GM23338 (cell line): ENCODE data around the gene STIM1. TPM values are rescaled to one million over a fixed set of nuclear protein-coding genes. Genes with fewer than 3 reads are reported as not detected.

ENCODE experiments used
- ATAC-seq: fragments of 200-7000 bp; cut with Tn5 transposase; 3 replicates; pipeline ENCODE4 v1.9.1; 2020
- DNase-seq: peaks from one replicate; pipeline ENCODE4 v3.0.0-alpha.2; 2015; ENCODE audit warnings: low spot score
- H2AFZ ChIP-seq: fragments of 200-600 bp; sonication (generic); 2 replicates; pipeline ENCODE4 v1.8.0; 2016; ENCODE audit warnings: antibody characterized with exemption, mild to moderate bottlenecking, moderate library complexity
- H3F3A ChIP-seq: fragments of 200-600 bp; sonication (generic); replicated peaks from 2 replicates; pipeline ENCODE4 v1.8.0; 2017; ENCODE audit warnings: antibody characterized with exemption, mixed run types, low read depth
- H3K27ac ChIP-seq: fragments of 200-600 bp; sonication (generic); 2 replicates; pipeline ENCODE4 v1.6.1; 2016; ENCODE audit warnings: low read depth
- H3K27me3 ChIP-seq: fragments of 200-600 bp; sonication (generic); 2 replicates; pipeline ENCODE4 v1.8.0; 2016; ENCODE audit warnings: mild to moderate bottlenecking, mixed run types, moderate library complexity; ENCODE audit not compliant: insufficient read depth
- H3K36me3 ChIP-seq: fragments of 200-600 bp; sonication (generic); 2 replicates; pipeline ENCODE4 v1.8.0; 2016; ENCODE audit warnings: mild to moderate bottlenecking; ENCODE audit not compliant: insufficient read depth
- H3K4me1 ChIP-seq: fragments of 200-600 bp; sonication (generic); 2 replicates; pipeline ENCODE4 v1.8.0; 2016; ENCODE audit warnings: mild to moderate bottlenecking, moderate library complexity; ENCODE audit not compliant: insufficient read depth
- H3K4me2 ChIP-seq: fragments of 200-600 bp; sonication (generic); 2 replicates; pipeline ENCODE4 v1.7.1; 2017; ENCODE audit warnings: mixed run types
- H3K4me3 ChIP-seq: fragments of 200-600 bp; sonication (generic); 2 replicates; pipeline ENCODE4 v1.6.1; 2016; ENCODE audit warnings: mixed run types
- H3K79me2 ChIP-seq: fragments of 200-600 bp; sonication (generic); replicated peaks from 2 replicates; pipeline ENCODE4 v1.8.0; 2017; ENCODE audit warnings: mild to moderate bottlenecking; ENCODE audit not compliant: insufficient read depth
- H3K9me2 ChIP-seq: fragments of 200-600 bp; sonication (generic); 2 replicates; pipeline ENCODE4 v1.8.0; 2017; ENCODE audit not compliant: insufficient read depth
- H4K20me1 ChIP-seq: fragments of 200-600 bp; sonication (generic); replicated peaks from 2 replicates; pipeline ENCODE4 v1.8.0; 2017; ENCODE audit warnings: mild to moderate bottlenecking; ENCODE audit not compliant: insufficient read depth
- H3K27ac Mint-ChIP-seq: 2 replicates; pipeline ENCODE4 v1.8.0; 2020; ENCODE audit warnings: inconsistent platforms, mild to moderate bottlenecking, moderate library complexity, mixed read lengths
- H3K27me3 Mint-ChIP-seq: 3 replicates; pipeline ENCODE4 v1.8.0; 2022; ENCODE audit warnings: low read depth, mild to moderate bottlenecking, moderate library complexity, mixed read lengths, inconsistent platforms; ENCODE audit not compliant: insufficient read depth, poor library complexity
- H3K36me3 Mint-ChIP-seq: 3 replicates; pipeline ENCODE4 v1.8.0; 2021; ENCODE audit warnings: low read depth, mild to moderate bottlenecking, inconsistent platforms, moderate library complexity, mixed read lengths
- H3K4me1 Mint-ChIP-seq: 3 replicates; pipeline ENCODE4 v1.8.0; 2020; ENCODE audit warnings: mild to moderate bottlenecking, inconsistent platforms, mixed read lengths
- H3K4me3 Mint-ChIP-seq: 3 replicates; pipeline ENCODE4 v1.8.0; 2021; ENCODE audit warnings: moderate library complexity, mild to moderate bottlenecking, inconsistent platforms, mixed read lengths
- H3K9me3 Mint-ChIP-seq: 3 replicates; pipeline ENCODE4 v1.8.0; 2020; ENCODE audit warnings: moderate library complexity, mild to moderate bottlenecking, inconsistent platforms, mixed read lengths
- CREB1 ChIP-seq: fragments of 250-450 bp; sonication (Bioruptor Pico); IDR thresholded peaks from 2 replicates; pipeline ENCODE4 v1.5.0; 2020; ENCODE audit warnings: low read depth, mild to moderate bottlenecking, moderate library complexity
- EZH2 ChIP-seq: fragments of 200-600 bp; sonication (generic); IDR thresholded peaks from one replicate; pipeline ENCODE4 v1.8.0; 2017; ENCODE audit warnings: antibody characterized with exemption, mild to moderate bottlenecking, low read depth; ENCODE audit not compliant: unreplicated experiment
- EZH2phosphoT487 ChIP-seq: fragments of 200-600 bp; sonication (generic); IDR thresholded peaks from one replicate; pipeline ENCODE4 v1.8.1; 2018; ENCODE audit warnings: antibody characterized with exemption; ENCODE audit not compliant: unreplicated experiment
- JUNB ChIP-seq: IDR thresholded peaks from one replicate; pipeline ENCODE4 v1.6.1; 2016; ENCODE audit warnings: antibody characterized with exemption; ENCODE audit not compliant: unreplicated experiment
- NANOG ChIP-seq: IDR thresholded peaks from 2 replicates; pipeline ENCODE4 v1.6.1; 2016; ENCODE audit warnings: antibody characterized with exemption, borderline replicate concordance
- POLR2AphosphoS5 ChIP-seq: IDR thresholded peaks from 2 replicates; pipeline ENCODE4 v1.6.1; 2016; ENCODE audit warnings: antibody characterized with exemption, low read depth
- STAT1 ChIP-seq: IDR thresholded peaks from one replicate; pipeline ENCODE4 v1.6.1; 2016; ENCODE audit warnings: antibody characterized with exemption; ENCODE audit not compliant: unreplicated experiment
- ZNF114 ChIP-seq: fragments of 250-450 bp; sonication (Bioruptor Pico); IDR thresholded peaks from 2 replicates; pipeline ENCODE4 v1.5.0; 2020; ENCODE audit warnings: mild to moderate bottlenecking, moderate library complexity
- ZNF331 ChIP-seq: fragments of 250-450 bp; sonication (Bioruptor Pico); IDR thresholded peaks from 2 replicates; pipeline ENCODE4 v1.5.0; 2020; ENCODE audit warnings: low read depth, mild to moderate bottlenecking, moderate library complexity
- polyA plus RNA-seq: library from polyadenylated mRNA; unstranded; fragments of >200 nt; fragmentation: Nextera tagmentation; extraction: Ambion mirVana; gene quantifications from 2 replicates; pipeline ENCODE4 v1.2.1, GENCODE V29; 2016
- total RNA-seq: library from RNA; depleted of rRNA; stranded (reverse); fragments of >200 nt; shearing (Covaris generic); gene quantifications from 2 replicates; pipeline ENCODE4 v1.2.3, GENCODE V29; 2014
- TF ChIP-seq, protein P1 (sequence below): IDR thresholded peaks from one replicate; pipeline ENCODE4 v1.6.1; 2018; ENCODE audit warnings: antibody characterized with exemption; ENCODE audit not compliant: unreplicated experiment
- TF ChIP-seq, protein P2 (sequence below): IDR thresholded peaks from 2 replicates; pipeline ENCODE4 v1.6.1; 2016; ENCODE audit warnings: antibody characterized with exemption
- TF ChIP-seq, protein P3 (sequence below), 2 experiments: fragments of 200-600 bp in 1 of 2; sonication (generic) in 1 of 2; conservative IDR thresholded peaks; 2 replicates each; pipeline versions ENCODE4 v1.5.1 to v1.6.1; 2016 to 2017; ENCODE audit warnings: antibody characterized with exemption in 2 of 2, low read depth in 2 of 2, mild to moderate bottlenecking in 2 of 2, moderate library complexity in 1 of 2
- TF ChIP-seq, protein P4 (sequence below): fragments of 250-450 bp; sonication (Bioruptor Pico); IDR thresholded peaks from 2 replicates; pipeline ENCODE4 v1.5.0; 2020; ENCODE audit warnings: mild to moderate bottlenecking, moderate library complexity

Gene STIM1
- total and polyA plus RNA-seq, 2 experiments from 2014 or later = 3.5 to 14.0 TPM

DNA sequence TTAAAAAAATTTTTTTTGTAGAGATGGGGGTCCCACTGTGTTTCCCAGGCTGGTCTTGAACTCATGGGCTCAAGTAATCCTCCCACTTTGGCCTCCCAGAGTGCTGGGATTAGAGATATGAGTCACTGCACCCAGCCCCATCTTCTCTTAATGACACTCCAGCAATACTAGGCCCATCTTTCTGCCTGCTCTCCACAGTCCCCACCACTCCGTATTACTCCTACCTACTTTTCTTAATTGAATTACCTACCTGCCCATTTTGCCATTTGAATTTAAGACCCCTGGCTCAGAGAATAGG, 2.0 kb upstream of the STIM1 start:
- TF ChIP-seq, protein P1, sequence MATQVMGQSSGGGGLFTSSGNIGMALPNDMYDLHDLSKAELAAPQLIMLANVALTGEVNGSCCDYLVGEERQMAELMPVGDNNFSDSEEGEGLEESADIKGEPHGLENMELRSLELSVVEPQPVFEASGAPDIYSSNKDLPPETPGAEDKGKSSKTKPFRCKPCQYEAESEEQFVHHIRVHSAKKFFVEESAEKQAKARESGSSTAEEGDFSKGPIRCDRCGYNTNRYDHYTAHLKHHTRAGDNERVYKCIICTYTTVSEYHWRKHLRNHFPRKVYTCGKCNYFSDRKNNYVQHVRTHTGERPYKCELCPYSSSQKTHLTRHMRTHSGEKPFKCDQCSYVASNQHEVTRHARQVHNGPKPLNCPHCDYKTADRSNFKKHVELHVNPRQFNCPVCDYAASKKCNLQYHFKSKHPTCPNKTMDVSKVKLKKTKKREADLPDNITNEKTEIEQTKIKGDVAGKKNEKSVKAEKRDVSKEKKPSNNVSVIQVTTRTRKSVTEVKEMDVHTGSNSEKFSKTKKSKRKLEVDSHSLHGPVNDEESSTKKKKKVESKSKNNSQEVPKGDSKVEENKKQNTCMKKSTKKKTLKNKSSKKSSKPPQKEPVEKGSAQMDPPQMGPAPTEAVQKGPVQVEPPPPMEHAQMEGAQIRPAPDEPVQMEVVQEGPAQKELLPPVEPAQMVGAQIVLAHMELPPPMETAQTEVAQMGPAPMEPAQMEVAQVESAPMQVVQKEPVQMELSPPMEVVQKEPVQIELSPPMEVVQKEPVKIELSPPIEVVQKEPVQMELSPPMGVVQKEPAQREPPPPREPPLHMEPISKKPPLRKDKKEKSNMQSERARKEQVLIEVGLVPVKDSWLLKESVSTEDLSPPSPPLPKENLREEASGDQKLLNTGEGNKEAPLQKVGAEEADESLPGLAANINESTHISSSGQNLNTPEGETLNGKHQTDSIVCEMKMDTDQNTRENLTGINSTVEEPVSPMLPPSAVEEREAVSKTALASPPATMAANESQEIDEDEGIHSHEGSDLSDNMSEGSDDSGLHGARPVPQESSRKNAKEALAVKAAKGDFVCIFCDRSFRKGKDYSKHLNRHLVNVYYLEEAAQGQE = no peak
- TF ChIP-seq, protein P2, sequence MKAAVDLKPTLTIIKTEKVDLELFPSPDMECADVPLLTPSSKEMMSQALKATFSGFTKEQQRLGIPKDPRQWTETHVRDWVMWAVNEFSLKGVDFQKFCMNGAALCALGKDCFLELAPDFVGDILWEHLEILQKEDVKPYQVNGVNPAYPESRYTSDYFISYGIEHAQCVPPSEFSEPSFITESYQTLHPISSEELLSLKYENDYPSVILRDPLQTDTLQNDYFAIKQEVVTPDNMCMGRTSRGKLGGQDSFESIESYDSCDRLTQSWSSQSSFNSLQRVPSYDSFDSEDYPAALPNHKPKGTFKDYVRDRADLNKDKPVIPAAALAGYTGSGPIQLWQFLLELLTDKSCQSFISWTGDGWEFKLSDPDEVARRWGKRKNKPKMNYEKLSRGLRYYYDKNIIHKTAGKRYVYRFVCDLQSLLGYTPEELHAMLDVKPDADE = no peak
- TF ChIP-seq ZNF114 (CRISPR knock-in tag) (no peak), ZNF331 (CRISPR knock-in tag) (no peak), EZH2 (no peak), POLR2AphosphoS5 (no peak), JUNB (no peak), NANOG (no peak), EZH2phosphoT487 (no peak), STAT1 (no peak), CREB1 (CRISPR knock-in tag) (no peak)
- TF ChIP-seq, protein P3, sequence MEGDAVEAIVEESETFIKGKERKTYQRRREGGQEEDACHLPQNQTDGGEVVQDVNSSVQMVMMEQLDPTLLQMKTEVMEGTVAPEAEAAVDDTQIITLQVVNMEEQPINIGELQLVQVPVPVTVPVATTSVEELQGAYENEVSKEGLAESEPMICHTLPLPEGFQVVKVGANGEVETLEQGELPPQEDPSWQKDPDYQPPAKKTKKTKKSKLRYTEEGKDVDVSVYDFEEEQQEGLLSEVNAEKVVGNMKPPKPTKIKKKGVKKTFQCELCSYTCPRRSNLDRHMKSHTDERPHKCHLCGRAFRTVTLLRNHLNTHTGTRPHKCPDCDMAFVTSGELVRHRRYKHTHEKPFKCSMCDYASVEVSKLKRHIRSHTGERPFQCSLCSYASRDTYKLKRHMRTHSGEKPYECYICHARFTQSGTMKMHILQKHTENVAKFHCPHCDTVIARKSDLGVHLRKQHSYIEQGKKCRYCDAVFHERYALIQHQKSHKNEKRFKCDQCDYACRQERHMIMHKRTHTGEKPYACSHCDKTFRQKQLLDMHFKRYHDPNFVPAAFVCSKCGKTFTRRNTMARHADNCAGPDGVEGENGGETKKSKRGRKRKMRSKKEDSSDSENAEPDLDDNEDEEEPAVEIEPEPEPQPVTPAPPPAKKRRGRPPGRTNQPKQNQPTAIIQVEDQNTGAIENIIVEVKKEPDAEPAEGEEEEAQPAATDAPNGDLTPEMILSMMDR (conservative IDR thresholded peaks at IDR 0.05; ENCODE audit: low read depth in 2 of 2) = no peak
- TF ChIP-seq, protein P4, sequence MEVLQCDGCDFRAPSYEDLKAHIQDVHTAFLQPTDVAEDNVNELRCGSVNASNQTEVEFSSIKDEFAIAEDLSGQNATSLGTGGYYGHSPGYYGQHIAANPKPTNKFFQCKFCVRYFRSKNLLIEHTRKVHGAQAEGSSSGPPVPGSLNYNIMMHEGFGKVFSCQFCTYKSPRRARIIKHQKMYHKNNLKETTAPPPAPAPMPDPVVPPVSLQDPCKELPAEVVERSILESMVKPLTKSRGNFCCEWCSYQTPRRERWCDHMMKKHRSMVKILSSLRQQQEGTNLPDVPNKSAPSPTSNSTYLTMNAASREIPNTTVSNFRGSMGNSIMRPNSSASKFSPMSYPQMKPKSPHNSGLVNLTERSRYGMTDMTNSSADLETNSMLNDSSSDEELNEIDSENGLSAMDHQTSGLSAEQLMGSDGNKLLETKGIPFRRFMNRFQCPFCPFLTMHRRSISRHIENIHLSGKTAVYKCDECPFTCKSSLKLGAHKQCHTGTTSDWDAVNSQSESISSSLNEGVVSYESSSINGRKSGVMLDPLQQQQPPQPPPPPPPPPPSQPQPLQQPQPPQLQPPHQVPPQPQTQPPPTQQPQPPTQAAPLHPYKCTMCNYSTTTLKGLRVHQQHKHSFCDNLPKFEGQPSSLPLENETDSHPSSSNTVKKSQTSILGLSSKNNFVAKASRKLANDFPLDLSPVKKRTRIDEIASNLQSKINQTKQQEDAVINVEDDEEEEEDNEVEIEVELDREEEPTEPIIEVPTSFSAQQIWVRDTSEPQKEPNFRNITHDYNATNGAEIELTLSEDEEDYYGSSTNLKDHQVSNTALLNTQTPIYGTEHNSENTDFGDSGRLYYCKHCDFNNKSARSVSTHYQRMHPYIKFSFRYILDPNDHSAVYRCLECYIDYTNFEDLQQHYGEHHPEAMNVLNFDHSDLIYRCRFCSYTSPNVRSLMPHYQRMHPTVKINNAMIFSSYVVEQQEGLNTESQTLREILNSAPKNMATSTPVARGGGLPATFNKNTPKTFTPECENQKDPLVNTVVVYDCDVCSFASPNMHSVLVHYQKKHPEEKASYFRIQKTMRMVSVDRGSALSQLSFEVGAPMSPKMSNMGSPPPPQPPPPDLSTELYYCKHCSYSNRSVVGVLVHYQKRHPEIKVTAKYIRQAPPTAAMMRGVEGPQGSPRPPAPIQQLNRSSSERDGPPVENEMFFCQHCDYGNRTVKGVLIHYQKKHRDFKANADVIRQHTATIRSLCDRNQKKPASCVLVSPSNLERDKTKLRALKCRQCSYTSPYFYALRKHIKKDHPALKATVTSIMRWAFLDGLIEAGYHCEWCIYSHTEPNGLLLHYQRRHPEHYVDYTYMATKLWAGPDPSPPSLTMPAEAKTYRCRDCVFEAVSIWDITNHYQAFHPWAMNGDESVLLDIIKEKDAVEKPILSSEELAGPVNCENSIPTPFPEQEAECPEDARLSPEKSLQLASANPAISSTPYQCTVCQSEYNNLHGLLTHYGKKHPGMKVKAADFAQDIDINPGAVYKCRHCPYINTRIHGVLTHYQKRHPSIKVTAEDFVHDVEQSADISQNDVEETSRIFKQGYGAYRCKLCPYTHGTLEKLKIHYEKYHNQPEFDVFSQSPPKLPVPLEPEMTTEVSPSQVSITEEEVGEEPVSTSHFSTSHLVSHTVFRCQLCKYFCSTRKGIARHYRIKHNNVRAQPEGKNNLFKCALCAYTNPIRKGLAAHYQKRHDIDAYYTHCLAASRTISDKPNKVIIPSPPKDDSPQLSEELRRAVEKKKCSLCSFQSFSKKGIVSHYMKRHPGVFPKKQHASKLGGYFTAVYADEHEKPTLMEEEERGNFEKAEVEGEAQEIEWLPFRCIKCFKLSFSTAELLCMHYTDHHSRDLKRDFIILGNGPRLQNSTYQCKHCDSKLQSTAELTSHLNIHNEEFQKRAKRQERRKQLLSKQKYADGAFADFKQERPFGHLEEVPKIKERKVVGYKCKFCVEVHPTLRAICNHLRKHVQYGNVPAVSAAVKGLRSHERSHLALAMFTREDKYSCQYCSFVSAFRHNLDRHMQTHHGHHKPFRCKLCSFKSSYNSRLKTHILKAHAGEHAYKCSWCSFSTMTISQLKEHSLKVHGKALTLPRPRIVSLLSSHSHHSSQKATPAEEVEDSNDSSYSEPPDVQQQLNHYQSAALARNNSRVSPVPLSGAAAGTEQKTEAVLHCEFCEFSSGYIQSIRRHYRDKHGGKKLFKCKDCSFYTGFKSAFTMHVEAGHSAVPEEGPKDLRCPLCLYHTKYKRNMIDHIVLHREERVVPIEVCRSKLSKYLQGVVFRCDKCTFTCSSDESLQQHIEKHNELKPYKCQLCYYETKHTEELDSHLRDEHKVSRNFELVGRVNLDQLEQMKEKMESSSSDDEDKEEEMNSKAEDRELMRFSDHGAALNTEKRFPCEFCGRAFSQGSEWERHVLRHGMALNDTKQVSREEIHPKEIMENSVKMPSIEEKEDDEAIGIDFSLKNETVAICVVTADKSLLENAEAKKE (CRISPR knock-in tag) = no peak
- no peak overlapping the region for H3K27ac ChIP-seq
- peaks cover 6% of the 10 kb centered on the region; the same call in 1 of the 2 replicates for H4K20me1 ChIP-seq
- peaks cover 5% of the 10 kb centered on the region; the same call in 1 of the 2 replicates for H3F3A ChIP-seq
- Mint-ChIP-seq H3K27ac (no peak overlapping the region), H3K4me1 (peaks cover 24% of the 10 kb centered on the region), H3K27me3 (peaks cover 11% of the 10 kb centered on the region), H3K36me3 (no peaks in the 10 kb centered on the region; the same call in 2 of the 3 replicates), H3K9me3 (no peaks in the 10 kb centered on the region), H3K4me3 (no peak overlapping the region)
- H3K9me2 ChIP-seq = no peaks in the 10 kb centered on the region
- H2AFZ ChIP-seq = peak overlapping the region; percentile 97; the same call in 1 of the 2 replicates
- peak overlapping the region; percentile 91; the same call in 1 of the 2 replicates for H3K4me2 ChIP-seq
- 0 out of 2 replicates have a peak, but pooled peaks cover 4% of the 10 kb centered on the region for H3K79me2 ChIP-seq
- no peak overlapping the region for H3K4me3 ChIP-seq
- peaks cover 19% of the 10 kb centered on the region for H3K27me3 ChIP-seq
- H3K4me1 ChIP-seq = peaks cover 24% of the 10 kb centered on the region
- DNase-seq = no peak
- no peaks in the 10 kb centered on the region for H3K36me3 ChIP-seq
- no peak for ATAC-seq
